Testis (tissue), 2 donors: ENCODE measurements around the gene MYO15A.

Experiments
- POLR2A ChIP-seq: fragments of 450-650 bp; IDR thresholded peaks from one replicate; pipeline ENCODE4 v1.6.1; 2017; ENCODE audit warnings: antibody characterized with exemption, mild to moderate bottlenecking, moderate library complexity
- TF ChIP-seq, protein P1 (sequence below), 3 experiments: fragments of 450-650 bp in 2 of 3; fragments of 200-600 bp in 1 of 3; sonication (generic) in 1 of 3; IDR thresholded peaks; one replicate each; pipeline ENCODE4 v1.5.1; 2016 to 2019; ENCODE audit warnings: antibody characterized with exemption in 3 of 3, mild to moderate bottlenecking in 2 of 3, moderate library complexity in 1 of 3

DNA sequence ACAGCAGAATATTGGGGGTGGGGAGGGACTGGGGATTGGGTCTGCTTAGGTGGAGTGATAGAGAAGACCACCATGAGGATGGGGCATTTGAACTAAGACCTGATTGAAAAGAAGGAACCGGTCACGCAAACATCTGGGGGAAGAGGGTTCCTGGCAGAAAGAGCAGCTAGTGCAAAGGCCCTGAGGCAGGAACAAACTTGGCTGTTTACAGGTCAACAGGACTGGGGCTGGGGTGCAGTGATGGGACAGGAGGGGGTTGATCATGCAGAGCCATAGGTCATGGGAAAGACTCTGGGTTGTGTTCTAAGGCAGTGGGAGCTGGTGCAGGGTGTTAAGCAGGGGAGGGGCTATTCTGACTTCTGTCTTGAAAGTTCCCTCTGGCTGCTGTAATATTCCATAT lies 18.9 kb upstream of the MYO15A start:
- TF ChIP-seq, protein P1, sequence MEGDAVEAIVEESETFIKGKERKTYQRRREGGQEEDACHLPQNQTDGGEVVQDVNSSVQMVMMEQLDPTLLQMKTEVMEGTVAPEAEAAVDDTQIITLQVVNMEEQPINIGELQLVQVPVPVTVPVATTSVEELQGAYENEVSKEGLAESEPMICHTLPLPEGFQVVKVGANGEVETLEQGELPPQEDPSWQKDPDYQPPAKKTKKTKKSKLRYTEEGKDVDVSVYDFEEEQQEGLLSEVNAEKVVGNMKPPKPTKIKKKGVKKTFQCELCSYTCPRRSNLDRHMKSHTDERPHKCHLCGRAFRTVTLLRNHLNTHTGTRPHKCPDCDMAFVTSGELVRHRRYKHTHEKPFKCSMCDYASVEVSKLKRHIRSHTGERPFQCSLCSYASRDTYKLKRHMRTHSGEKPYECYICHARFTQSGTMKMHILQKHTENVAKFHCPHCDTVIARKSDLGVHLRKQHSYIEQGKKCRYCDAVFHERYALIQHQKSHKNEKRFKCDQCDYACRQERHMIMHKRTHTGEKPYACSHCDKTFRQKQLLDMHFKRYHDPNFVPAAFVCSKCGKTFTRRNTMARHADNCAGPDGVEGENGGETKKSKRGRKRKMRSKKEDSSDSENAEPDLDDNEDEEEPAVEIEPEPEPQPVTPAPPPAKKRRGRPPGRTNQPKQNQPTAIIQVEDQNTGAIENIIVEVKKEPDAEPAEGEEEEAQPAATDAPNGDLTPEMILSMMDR (IDR thresholded peaks at IDR 0.05): no peak
- TF ChIP-seq POLR2A: no peak
